Astrocyte (in vitro differentiated cells and primary cell): ENCODE results near the gene TMEM63A.

ENCODE experiments used
- EZH2 ChIP-seq: IDR thresholded peaks from 2 replicates; pipeline ENCODE4 v1.6.1; 2012; ENCODE audit warnings: mild to moderate bottlenecking, low read length, inconsistent platforms; ENCODE audit not compliant: insufficient read depth
- TF ChIP-seq, protein P1 (sequence below): IDR thresholded peaks from 2 replicates; pipeline ENCODE4 v1.5.1; 2011; ENCODE audit warnings: low read depth, mild to moderate bottlenecking, inconsistent platforms, low read length, moderate library complexity; ENCODE audit not compliant: insufficient read depth

DNA sequence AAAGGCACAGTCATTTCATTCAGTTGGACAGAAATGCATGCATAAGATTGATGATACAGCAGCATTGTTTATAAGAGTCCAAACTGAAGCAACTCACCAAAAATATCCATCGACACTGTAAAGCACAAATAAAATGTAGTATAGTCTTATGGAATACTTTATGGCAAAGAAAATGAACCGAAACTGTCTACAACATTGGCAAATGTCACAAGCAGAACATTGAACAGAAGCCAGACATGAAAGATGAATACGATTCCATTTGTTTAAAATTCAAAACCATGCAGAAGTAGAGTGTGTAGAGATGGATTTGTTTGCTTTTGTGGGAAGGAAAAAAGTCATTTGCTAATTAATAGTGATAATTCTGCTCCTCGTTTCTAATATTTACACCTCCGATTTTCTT is 14.3 kb upstream of the TMEM63A start:
- TF ChIP-seq, protein P1, sequence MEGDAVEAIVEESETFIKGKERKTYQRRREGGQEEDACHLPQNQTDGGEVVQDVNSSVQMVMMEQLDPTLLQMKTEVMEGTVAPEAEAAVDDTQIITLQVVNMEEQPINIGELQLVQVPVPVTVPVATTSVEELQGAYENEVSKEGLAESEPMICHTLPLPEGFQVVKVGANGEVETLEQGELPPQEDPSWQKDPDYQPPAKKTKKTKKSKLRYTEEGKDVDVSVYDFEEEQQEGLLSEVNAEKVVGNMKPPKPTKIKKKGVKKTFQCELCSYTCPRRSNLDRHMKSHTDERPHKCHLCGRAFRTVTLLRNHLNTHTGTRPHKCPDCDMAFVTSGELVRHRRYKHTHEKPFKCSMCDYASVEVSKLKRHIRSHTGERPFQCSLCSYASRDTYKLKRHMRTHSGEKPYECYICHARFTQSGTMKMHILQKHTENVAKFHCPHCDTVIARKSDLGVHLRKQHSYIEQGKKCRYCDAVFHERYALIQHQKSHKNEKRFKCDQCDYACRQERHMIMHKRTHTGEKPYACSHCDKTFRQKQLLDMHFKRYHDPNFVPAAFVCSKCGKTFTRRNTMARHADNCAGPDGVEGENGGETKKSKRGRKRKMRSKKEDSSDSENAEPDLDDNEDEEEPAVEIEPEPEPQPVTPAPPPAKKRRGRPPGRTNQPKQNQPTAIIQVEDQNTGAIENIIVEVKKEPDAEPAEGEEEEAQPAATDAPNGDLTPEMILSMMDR = no peak
- no peak for TF ChIP-seq EZH2
